HEK293 (cell line): ENCODE results near the gene TBCEL.

Experiments used
- CTCF ChIA-PET: fragments of 350-600 bp; formaldehyde crosslinking; extraction: SDS; loops from one replicate; lab custom pipeline; 2021; ENCODE audit warnings: antibody characterized with exemption; lab: Yijun Ruan, JAX
- POLR2A ChIA-PET: fragments of 300-600 bp; formaldehyde crosslinking; extraction: SDS; loops from one replicate; lab custom pipeline; 2020; ENCODE audit warnings: antibody characterized with exemption, inconsistent platforms; lab: Yijun Ruan, JAX
- H3K27ac ChIP-seq: fragments of 200-500 bp; sonication (Bioruptor generic); 2 replicates; pipeline ENCODE4 v1.5.1; 2014; ENCODE audit warnings: low read depth, low read length, control low read depth, inconsistent platforms; ENCODE audit errors: extremely low read depth
- H3K36me3 ChIP-seq, 2 experiments: fragments of 200-500 bp in 1 of 2; sonication (Bioruptor generic) in 1 of 2; 1 replicate in 1 of 2; 2 replicates in 1 of 2; pipeline ENCODE4 v1.5.1; 2014 to 2017; ENCODE audit warnings: inconsistent platforms in 2 of 2, low read length in 2 of 2; ENCODE audit not compliant: control insufficient read depth in 2 of 2, insufficient read depth in 1 of 2
- H3K4me1 ChIP-seq: fragments of 200-500 bp; sonication (Bioruptor generic); 2 replicates; pipeline ENCODE4 v1.5.1; 2014; ENCODE audit warnings: mild to moderate bottlenecking, low read length, inconsistent platforms; ENCODE audit not compliant: control insufficient read depth, insufficient read depth
- H3K4me3 ChIP-seq: 2 replicates; pipeline ENCODE4 v1.5.1; 2011; ENCODE audit warnings: low read depth, mild to moderate bottlenecking, control low read depth, low read length, moderate library complexity
- H3K9me3 ChIP-seq: fragments of 200-500 bp; sonication (Bioruptor generic); 2 replicates; pipeline ENCODE4 v1.5.1; 2014; ENCODE audit warnings: low read depth, low read length, inconsistent platforms; ENCODE audit not compliant: control insufficient read depth, insufficient read depth
- AEBP2 ChIP-seq: fragments of 450-650 bp; formaldehyde crosslinking; IDR thresholded peaks from 2 replicates; pipeline ENCODE4 v1.5.1; 2016; ENCODE audit warnings: missing biosample characterization, missing genetic modification characterization, borderline replicate concordance
- FEZF1 ChIP-seq: fragments of 450-650 bp; formaldehyde crosslinking; IDR thresholded peaks from 2 replicates; pipeline ENCODE4 v1.5.1; 2016; ENCODE audit warnings: missing biosample characterization, missing genetic modification characterization
- IKZF3 ChIP-seq: fragments of 450-650 bp; IDR thresholded peaks from 2 replicates; pipeline ENCODE4 v1.5.0; 2018; ENCODE audit warnings: missing biosample characterization, mild to moderate bottlenecking, missing genetic modification characterization, moderate library complexity
- OVOL3 ChIP-seq: fragments of 450-650 bp; formaldehyde crosslinking; IDR thresholded peaks from 2 replicates; pipeline ENCODE4 v1.5.1; 2016; ENCODE audit warnings: missing biosample characterization, missing genetic modification characterization
- PRDM4 ChIP-seq: fragments of 450-650 bp; formaldehyde crosslinking; IDR thresholded peaks from 2 replicates; pipeline ENCODE4 v1.5.1; 2017; ENCODE audit warnings: missing biosample characterization, missing genetic modification characterization
- RBAK ChIP-seq: fragments of 450-650 bp; formaldehyde crosslinking; IDR thresholded peaks from 2 replicates; pipeline ENCODE4 v1.5.1; 2016; ENCODE audit warnings: missing biosample characterization, missing genetic modification characterization
- SCRT1 ChIP-seq: fragments of 450-650 bp; formaldehyde crosslinking; IDR thresholded peaks from 2 replicates; pipeline ENCODE4 v1.5.1; 2016; ENCODE audit warnings: missing biosample characterization, missing genetic modification characterization, borderline replicate concordance
- ZBTB8A ChIP-seq: fragments of 450-650 bp; formaldehyde crosslinking; IDR thresholded peaks from 2 replicates; pipeline ENCODE4 v1.5.1; 2016; ENCODE audit warnings: missing biosample characterization, missing genetic modification characterization
- ZFHX2 ChIP-seq: fragments of 450-650 bp; formaldehyde crosslinking; conservative IDR thresholded peaks from 2 replicates; pipeline ENCODE4 v1.5.1; 2016; ENCODE audit warnings: missing biosample characterization, missing genetic modification characterization
- ZIC2 ChIP-seq: fragments of 450-650 bp; formaldehyde crosslinking; IDR thresholded peaks from 2 replicates; pipeline ENCODE4 v1.5.1; 2016; ENCODE audit warnings: missing biosample characterization, missing genetic modification characterization
- ZNF146 ChIP-seq: fragments of 450-650 bp; formaldehyde crosslinking; IDR thresholded peaks from 2 replicates; pipeline ENCODE4 v1.5.1; 2016; ENCODE audit warnings: missing biosample characterization, missing genetic modification characterization
- ZNF184 ChIP-seq: fragments of 450-650 bp; IDR thresholded peaks from 2 replicates; pipeline ENCODE4 v1.5.1; 2018; ENCODE audit warnings: missing biosample characterization, mild to moderate bottlenecking, missing genetic modification characterization
- ZNF19 ChIP-seq: fragments of 450-650 bp; formaldehyde crosslinking; IDR thresholded peaks from 2 replicates; pipeline ENCODE4; 2016; ENCODE audit warnings: missing biosample characterization, missing genetic modification characterization, low read depth
- ZNF221 ChIP-seq: fragments of 450-650 bp; formaldehyde crosslinking; IDR thresholded peaks from 2 replicates; pipeline ENCODE4 v1.5.1; 2017; ENCODE audit warnings: missing biosample characterization, missing genetic modification characterization, borderline replicate concordance
- ZNF362 ChIP-seq: fragments of 450-650 bp; formaldehyde crosslinking; IDR thresholded peaks from 2 replicates; pipeline ENCODE4 v1.5.1; 2016; ENCODE audit warnings: missing biosample characterization, missing genetic modification characterization
- ZNF394 ChIP-seq: fragments of 450-650 bp; formaldehyde crosslinking; IDR thresholded peaks from 2 replicates; pipeline ENCODE4 v1.5.1; 2016; ENCODE audit warnings: missing biosample characterization, missing genetic modification characterization, mild to moderate bottlenecking, moderate library complexity, borderline replicate concordance
- ZNF416 ChIP-seq: fragments of 450-650 bp; formaldehyde crosslinking; IDR thresholded peaks from 2 replicates; pipeline ENCODE4 v1.5.1; 2016; ENCODE audit warnings: missing biosample characterization, missing genetic modification characterization
- ZNF48 ChIP-seq: fragments of 450-650 bp; formaldehyde crosslinking; IDR thresholded peaks from 2 replicates; pipeline ENCODE4 v1.5.1; 2016; ENCODE audit warnings: missing biosample characterization, missing genetic modification characterization
- ZNF561 ChIP-seq: fragments of 450-650 bp; IDR thresholded peaks from 2 replicates; pipeline ENCODE4 v1.5.1; 2018; ENCODE audit warnings: missing biosample characterization, missing genetic modification characterization, borderline replicate concordance
- ZXDB ChIP-seq: fragments of 450-650 bp; formaldehyde crosslinking; IDR thresholded peaks from 2 replicates; pipeline ENCODE4 v1.5.1; 2016; ENCODE audit warnings: missing biosample characterization, missing genetic modification characterization

TBCEL gene

GRCh38 chr11:121029153-121029552, 5.3 kb downstream of the TBCEL start (continued):
- TF ChIP-seq ZXDB (tag by site-specific recombination) (peak; percentile 17; the same call in 1 of the 2 replicates), ZNF48 (tag by site-specific recombination) (no peak), PRDM4 (tag by site-specific recombination) (0 out of 2 replicates have a peak, but pooled peaks have one; percentile 39), ZNF394 (no peak)

GRCh38 chr11:121029813-121030445, 6.0 kb downstream of the TBCEL start:
- H3K27ac ChIP-seq, result no peak overlapping the region
- no peak overlapping the region for H3K4me3 ChIP-seq
- ChIA-PET POLR2A (interaction anchor here (1.1 kb wide), 1 partner anchor 10 kb away, joined by 3 read pairs; no protein-coding TSS in a partner anchor), CTCF (interaction anchor here (0.8 to 4.0 kb wide), 3 partner anchors 12 to 165 kb away, joined by 3 to 17 read pairs (median 3); no protein-coding TSS in a partner anchor)
- peaks cover 5% of the 10 kb centered on the region; the same call in 1 of the 2 replicates for H3K4me1 ChIP-seq
- H3K36me3 ChIP-seq, result no peaks in the 10 kb centered on the region
- H3K9me3 ChIP-seq, result no peaks in the 10 kb centered on the region
- no peak for TF ChIP-seq ZNF561 (tag by site-specific recombination)
- no peak for TF ChIP-seq SCRT1
- no peak for TF ChIP-seq RBAK (tag by site-specific recombination)
- no peak for TF ChIP-seq ZNF221 (tag by site-specific recombination)
- no peak for TF ChIP-seq ZBTB8A (tag by site-specific recombination)
- no peak for TF ChIP-seq OVOL3 (tag by site-specific recombination)
- no peak for TF ChIP-seq ZNF146
- TF ChIP-seq ZNF416 (tag by site-specific recombination), result no peak
- TF ChIP-seq FEZF1, result peak; percentile 69
- TF ChIP-seq ZIC2 (tag by site-specific recombination), result no peak
- no peak for TF ChIP-seq ZNF19 (tag by site-specific recombination)
- TF ChIP-seq ZFHX2 (tag by site-specific recombination), result peak; percentile 58
- TF ChIP-seq ZNF362 (tag by site-specific recombination), result no peak
- TF ChIP-seq IKZF3 (tag by site-specific recombination), result no peak

GRCh38 chr11:121031167-121031566, 7.3 kb downstream of the TBCEL start:
- TF ChIP-seq ZNF184 (tag by site-specific recombination) (peak; percentile 81; the same call in 1 of the 2 replicates), AEBP2 (tag by site-specific recombination) (no peak)
- no peak overlapping the region for H3K4me3 ChIP-seq
- ChIA-PET CTCF (no interaction called here), POLR2A (no interaction called here)
- H3K36me3 ChIP-seq, result no peaks in the 10 kb centered on the region
- no peak overlapping the region for H3K27ac ChIP-seq
- peaks cover 10% of the 10 kb centered on the region; the same call in 1 of the 2 replicates for H3K4me1 ChIP-seq
- no peaks in the 10 kb centered on the region for H3K9me3 ChIP-seq
